Caki2 (cell line): Measurements from ENCODE around the gene RHOBTB1. TPM values are rescaled to one million over a fixed set of nuclear protein-coding genes. Genes with fewer than 3 reads are reported as not detected.

ENCODE experiments used
- DNase-seq: peaks from one replicate; pipeline ENCODE4 v3.0.0-alpha.2; 2015; ENCODE audit warnings: low read depth
- in situ Hi-C: cut with HindIII; loops from 2 replicates; pipeline ENCODE4 v1.10.0; 2016; ENCODE audit warnings: low sequenced_read_pairs, low pct_unique_long_range_greater_than_20kb, mixed read lengths
- total RNA-seq: library from RNA; depleted of rRNA; stranded (reverse); fragments of >200 nt; shearing (Covaris generic); gene quantifications from 2 replicates; pipeline ENCODE4 v1.2.3, GENCODE V29; 2014; ENCODE audit warnings: low replicate concordance

The RHOBTB1 gene
- total RNA-seq, 1 experiment from 2014 or later = 26.7 TPM

DNA sequence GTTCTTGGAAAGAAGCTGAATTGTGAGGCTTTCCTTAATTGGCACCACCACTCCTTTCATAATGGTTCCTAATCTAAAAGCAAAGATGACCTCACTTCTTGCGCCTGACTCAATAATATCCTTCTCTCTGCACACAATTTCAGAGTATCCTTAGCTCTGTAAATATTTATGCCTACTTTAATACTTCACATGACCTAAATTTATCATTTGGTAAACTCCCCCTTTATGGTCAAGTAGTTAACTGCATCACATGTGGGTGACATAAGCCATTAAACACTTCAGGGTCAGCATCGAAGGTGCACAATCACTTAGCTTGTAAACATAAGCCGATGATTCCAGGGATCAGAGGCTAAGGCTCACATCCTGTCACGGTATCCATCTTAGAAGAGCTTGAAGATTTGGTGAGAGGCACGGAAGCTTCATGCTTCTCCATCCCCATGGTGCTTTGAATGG, 7.3 kb upstream of the RHOBTB1 start:
- DNase-seq = peak; percentile 47
- in situ Hi-C loops = no loop called here

DNA sequence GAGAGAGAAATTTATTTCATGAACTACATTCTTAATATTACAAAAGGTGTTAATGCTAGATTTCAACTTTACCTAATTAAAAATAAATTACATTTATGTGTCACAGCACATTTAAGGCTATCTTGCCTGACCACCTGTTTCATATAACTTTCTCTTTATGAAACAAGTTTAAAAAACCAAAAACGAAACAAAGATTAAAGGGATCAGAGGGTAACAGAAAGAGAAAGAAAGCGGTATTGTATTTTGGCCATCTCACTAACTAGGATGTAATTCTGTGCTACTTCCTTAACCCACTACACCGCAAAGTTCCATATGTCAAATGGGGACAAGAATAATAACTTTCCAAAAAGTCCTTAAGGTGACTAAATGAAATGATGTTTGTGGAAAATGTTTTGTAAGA, 6.3 kb upstream of the RHOBTB1 start:
- no peak for DNase-seq

GRCh38 chr10:60948851-60949250, 4.9 kb upstream of the RHOBTB1 start:
- in situ Hi-C loops = no loop called here
- no peak for DNase-seq

More for the DNA sequence above, 6.3 kb upstream of the RHOBTB1 start:
- in situ Hi-C loops = no loop called here

DNA sequence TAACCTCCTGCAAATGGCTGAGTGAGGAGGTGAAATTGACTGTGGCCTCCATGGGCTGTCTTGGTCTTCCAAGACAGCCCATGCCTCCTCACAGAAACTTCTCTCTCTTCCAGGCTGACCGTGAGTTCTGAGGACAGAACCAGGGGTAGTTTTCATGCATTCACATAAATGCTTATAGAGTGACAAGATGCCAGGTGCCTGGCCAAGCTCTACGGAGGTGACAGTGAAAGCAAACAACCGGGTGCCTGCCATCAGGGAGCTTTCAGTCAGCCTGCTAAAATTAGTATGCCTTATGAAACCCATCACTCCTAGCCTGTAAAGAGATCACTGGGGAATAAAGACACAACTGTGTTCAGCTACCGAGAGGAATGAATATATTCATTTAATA, 919 bp upstream of the RHOBTB1 start:
- in situ Hi-C loops = no loop called here
- DNase-seq = no peak

GRCh38 chr10:60943316-60944057, 498 bp downstream of the RHOBTB1 start:
- peak; percentile 73 for DNase-seq

DNA sequence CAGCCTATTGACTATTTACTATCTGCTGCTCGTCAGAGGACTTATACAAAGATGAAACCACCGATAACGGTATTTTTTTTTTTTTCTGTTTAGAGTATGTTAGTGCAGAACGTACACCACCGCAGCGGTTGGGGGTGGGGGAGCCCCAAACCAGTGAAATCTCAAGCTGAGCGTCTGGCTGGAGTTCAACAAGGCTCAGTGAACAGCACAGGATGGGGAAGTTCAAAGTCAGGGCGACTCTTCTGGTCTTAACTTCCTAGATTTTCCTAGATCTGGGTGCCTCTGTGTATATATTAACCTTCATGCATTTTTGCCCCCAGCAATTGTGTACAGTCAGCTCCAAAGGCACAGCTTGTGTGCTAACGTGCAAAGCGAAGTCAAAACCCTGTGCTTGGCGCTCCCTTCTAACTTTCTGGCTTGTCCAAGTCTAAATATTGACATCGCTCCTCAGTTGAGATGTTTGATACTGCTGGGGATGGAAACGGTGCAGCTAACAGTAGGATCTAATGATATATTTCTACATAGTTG, 1.1 kb downstream of the RHOBTB1 start:
- in situ Hi-C loops = no loop called here
- no peak for DNase-seq

More at GRCh38 chr10:60943316-60944057, 498 bp downstream of the RHOBTB1 start:
- in situ Hi-C loops = no loop called here

DNA sequence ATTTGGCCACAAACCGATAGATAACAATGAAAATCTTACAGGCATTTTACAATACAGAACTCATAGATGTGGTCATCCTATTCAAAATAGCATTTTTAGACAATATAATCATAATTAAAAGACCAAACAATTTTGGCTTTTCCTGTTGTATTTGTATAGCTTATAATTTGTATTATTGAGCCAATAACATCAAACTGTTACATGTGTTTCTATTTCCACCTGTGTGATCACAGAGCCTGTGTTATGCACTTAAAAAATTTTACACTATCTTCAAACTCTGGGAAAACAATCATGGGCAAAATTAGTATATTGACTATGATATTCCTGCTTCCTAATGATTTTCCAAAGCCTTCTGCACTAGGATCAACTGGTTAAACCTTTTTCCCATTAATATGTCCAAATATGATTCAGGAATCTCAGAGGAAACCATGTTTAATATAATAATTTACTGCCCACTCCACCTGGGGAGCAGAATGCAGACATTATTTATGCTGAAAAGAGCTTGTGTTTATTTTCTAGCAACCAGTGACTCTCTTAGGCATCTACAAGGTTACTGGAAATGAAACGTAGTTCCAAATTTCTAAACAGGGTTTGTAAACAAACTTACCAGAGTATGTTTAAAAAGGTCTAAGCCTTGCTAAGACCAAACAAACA, 1.7 kb downstream of the RHOBTB1 start:
- in situ Hi-C loops = no loop called here
- DNase-seq = no peak

GRCh38 chr10:60940446-60940845, 3.5 kb downstream of the RHOBTB1 start:
- DNase-seq = no peak
- in situ Hi-C loops = no loop called here

GRCh38 chr10:60937784-60938654, 6.0 kb downstream of the RHOBTB1 start:
- in situ Hi-C loops = no loop called here
- DNase-seq = peak; percentile 65

GRCh38 chr10:60937022-60937421, 7.0 kb downstream of the RHOBTB1 start:
- DNase-seq = no peak
- in situ Hi-C loops = no loop called here

GRCh38 chr10:60934215-60935175, 9.5 kb downstream of the RHOBTB1 start:
- in situ Hi-C loops = no loop called here
- DNase-seq = no peak

- DNase-seq = no peak
- in situ Hi-C loops = no loop called here
Observed at GRCh38 chr10:60932756-60933155, 11.2 kb downstream of the RHOBTB1 start.

GRCh38 chr10:60930237-60930636, 13.7 kb downstream of the RHOBTB1 start:
- in situ Hi-C loops = no loop called here
- DNase-seq = no peak

- in situ Hi-C loops = no loop called here
- DNase-seq = no peak
Observed at GRCh38 chr10:60921633-60922032, 22.4 kb downstream of the RHOBTB1 start.

DNA sequence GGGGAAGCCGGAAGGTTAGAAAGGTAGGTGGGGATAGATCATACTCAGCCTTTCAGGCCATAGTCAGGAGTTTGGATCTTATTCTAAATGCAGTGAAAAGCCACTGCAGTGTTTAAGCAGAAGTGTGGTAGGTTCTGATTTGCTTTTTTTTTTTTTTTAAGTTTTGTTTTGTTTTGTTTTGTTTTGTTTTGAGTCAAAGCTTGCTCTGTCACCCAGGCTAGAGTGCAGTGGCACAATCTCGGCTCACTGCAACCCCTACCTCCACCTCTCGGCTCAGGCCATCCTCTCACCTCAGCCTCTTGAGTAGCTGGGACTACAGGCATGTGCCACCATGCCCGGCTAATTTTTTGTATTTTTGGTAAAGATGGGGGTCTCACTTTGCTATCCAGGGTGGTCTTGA, 23.5 kb downstream of the RHOBTB1 start:
- in situ Hi-C loops = no loop called here
- DNase-seq = no peak

DNA sequence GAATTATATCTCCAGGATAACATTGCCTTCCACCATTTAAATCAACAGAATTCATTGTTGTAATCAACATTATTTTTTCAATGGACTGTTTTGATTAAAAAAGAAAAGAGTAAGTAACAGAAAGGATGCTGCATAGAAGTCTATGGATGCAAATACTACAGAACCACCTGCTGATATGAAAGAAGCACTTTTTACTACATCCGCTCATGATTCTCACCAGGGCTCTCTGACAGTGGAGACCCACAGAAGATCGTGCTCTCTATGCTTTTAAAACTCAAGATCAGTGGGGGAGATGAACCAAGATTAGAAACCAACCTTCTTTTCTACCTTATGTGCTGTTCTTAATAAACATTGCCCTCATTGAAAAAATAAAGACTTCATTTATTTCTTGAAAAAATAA, 24.4 kb downstream of the RHOBTB1 start:
- in situ Hi-C loops = no loop called here
- DNase-seq = no peak

GRCh38 chr10:60917331-60918280, 26.4 kb downstream of the RHOBTB1 start:
- no peak for DNase-seq
- in situ Hi-C loops = no loop called here
